ENCODE results near the gene CBFB.
A peak's percentile ranks its signal among the peaks of the same experiment; 100 is the strongest.

CBFB gene

DNA sequence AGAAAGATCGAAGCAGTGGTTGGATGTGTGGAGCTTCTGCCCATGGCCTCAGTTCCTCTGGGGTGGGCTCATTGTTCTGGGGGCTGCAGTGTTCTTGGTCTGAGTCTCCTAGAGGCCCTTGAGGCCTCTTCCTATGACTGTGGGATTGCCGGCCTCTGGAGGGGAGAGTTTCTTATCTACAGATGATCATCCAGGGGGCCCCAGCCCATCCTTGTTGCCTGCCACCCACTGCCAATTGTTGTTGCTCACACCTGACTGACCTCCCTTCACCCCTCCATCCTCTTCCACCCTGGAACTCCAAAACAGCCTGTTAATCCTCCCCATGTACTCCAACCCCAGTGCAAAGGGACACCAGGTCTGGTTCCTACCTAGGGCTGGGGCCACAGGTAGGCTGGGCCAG is 116.0 kb downstream of the CBFB start:
- no peak for DNase-seq

GRCh38 chr16:67145746-67146145 is 116.8 kb downstream of the CBFB start:
- DNase-seq = no peak

GRCh38 chr16:67146523-67147357 is 117.8 kb downstream of the CBFB start:
- DNase-seq = no peak

DNA sequence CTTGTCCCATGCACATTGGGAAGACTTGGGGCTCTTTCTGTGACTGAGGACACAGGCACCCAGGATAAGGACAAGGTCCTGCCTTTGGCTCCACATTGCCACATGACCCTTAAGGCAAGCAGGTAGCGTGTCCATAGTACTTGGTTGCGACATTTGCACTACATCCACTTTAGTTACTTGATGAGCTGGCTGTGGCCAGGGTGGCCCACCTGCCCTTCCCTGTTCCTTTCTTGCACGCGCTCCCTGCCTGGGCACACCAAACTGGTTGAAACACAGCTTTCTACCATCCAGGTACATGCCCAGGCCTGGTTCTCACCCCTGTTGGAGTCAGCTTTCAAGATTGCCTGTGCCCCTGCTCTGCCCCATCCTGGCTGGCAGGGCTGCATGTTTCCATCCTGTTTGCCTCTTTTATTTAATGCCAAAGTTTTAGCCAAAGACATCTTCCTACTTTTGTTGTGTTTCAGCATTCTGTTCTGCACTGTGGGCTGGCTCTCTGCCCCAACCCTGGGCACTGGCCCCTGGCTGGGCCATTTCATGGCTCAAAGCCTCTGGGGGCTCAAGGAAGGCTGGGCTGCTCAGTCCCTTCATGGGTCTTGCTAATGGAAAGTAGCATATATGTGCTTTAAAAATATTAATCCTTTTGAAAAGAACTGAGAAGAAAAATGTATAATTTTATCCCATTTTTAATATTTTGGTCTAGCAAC is 118.6 kb downstream of the CBFB start:
- DNase-seq = no peak

GRCh38 chr16:67148221-67148620 is 119.3 kb downstream of the CBFB start:
- DNase-seq = no peak

GRCh38 chr16:67148656-67149275 is 119.8 kb downstream of the CBFB start:
- no peak for DNase-seq

DNA sequence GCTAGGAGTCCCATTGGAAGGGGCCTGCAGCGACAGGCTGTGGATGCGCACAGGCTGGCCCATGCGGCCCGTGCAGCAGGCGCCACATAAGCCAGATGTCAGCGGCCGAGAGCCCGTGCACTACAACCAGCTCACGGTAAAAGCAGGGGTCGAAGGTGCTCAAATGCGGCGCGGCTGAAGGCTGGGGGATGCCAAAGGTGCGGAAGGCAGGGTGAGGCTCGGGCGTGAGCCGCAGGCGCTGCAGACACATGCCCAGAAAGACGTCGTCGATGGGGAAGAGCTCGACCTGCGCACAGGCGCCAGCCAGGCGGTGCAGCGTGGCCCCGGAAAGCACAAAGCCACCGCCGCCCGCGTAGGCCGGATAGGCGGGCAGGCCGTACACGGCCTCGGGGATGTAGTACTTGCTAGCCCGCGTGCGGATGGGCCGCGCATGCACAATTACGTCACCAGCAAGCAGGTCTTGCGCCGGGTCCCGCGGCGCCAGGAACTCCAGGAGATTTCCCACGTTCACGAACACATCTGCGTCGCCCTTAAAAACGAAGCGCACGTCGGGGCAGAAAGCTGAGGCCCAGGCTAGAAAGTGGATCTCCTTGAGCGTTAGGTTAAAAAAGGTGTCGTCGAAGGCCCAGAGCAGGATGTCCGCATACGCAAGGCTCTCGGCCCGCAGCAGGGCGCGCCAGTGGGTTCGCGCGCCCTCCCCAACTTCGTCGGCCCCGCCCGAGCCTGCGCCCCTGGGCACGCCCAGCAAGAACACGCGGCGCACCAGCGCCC is 120.5 kb downstream of the CBFB start:
- no peak for DNase-seq

DNA sequence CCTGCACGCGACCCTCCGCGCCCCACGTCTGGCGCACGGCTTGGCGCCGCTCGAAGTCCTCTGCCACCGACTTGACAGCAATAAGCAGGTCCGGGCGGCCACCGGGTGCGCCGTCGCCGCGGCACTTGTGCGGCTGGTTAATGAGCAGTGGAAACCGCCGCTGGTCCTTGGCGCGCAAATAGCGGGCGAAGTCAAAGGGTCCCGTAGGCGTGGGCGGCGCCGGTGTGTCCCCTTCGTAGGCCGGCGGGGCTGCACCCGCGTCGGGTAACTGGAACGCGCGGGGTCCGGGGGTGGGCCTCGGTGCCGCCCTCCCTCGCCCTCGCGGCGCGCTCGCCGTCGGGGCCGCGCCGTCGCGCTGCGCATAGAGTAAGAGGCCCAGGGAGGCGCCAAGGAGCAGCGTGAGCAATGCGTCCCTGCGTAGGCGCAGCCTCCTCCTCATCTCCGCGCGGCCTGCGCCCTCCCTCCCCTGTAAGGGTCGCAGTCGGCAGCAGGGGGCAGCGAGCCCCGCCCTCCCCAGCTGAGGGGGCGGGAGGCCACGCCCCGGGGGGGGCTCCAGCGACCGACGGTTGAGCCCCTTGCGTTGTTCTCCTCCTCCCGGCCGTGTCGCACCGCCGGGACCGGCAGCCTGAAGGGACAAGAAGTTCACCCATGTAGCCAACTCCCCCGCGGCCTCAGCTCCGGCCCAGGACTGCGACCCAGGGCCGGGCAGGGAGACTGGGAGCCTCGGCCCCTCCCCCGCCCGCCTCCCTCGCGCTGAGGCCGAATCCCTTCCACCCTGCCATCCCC is 121.3 kb downstream of the CBFB start:
- DNase-seq = peak; percentile 55 to 61
